K562 (cell line): ENCODE data around the gene SLC6A20. TPM values are rescaled to one million over a fixed set of nuclear protein-coding genes. Genes with fewer than 3 reads are reported as not detected.

ENCODE experiments used
- ATAC-seq: fragments of 200-7000 bp; cut with Tn5 transposase; 3 replicates; pipeline ENCODE4 v1.9.1; 2020; ENCODE audit warnings: moderate library complexity
- BruUV-seq: library from RNA; stranded (reverse); fragments of 400-500 nt; replicated peaks from 2 replicates; lab custom pipeline; 2021; lab: Mats Ljungman, UMichigan
- CTCF ChIA-PET: fragments of 300-600 bp; formaldehyde crosslinking; extraction: SDS; loops from one replicate; lab custom pipeline; 2021; ENCODE audit warnings: low intra/inter-chr PET ratio; lab: Yijun Ruan, JAX
- POLR2A ChIA-PET: fragments of 300-600, 350-650 bp; sonication (Branson Sonifier 250); formaldehyde crosslinking; extraction: SDS; loops from one replicate; lab custom pipeline; 2021; ENCODE audit warnings: antibody characterized with exemption, inconsistent platforms; lab: Yijun Ruan, JAX
- DNase-seq, 4 experiments: peaks; one replicate each; pipeline versions ENCODE4 v3.0.0 to v3.0.0-alpha.2; 2011 to 2018; ENCODE audit warnings: low spot score in 3 of 4, mixed read lengths in 3 of 4; ENCODE audit errors: extremely low read depth in 1 of 4
- FAIRE-seq: peaks from 2 replicates; lab custom pipeline; 2011; peaks lifted over from hg19 to GRCh38; lab: Jason Lieb, UNC
- H2AFZ ChIP-seq: 2 replicates; pipeline ENCODE4 v1.6.0; 2011; ENCODE audit warnings: low read depth, low read length, control low read depth, inconsistent platforms
- H3K27ac ChIP-seq: fragments of 200-600 bp; 3 replicates; pipeline ENCODE4 v1.8.0; 2011; ENCODE audit warnings: low read depth, mild to moderate bottlenecking, control low read depth, inconsistent platforms, low read length, moderate library complexity, mixed read lengths; ENCODE audit errors: extremely low read depth
- H3K27me3 ChIP-seq, 2 experiments: fragments of 300-600 bp in 1 of 2; 2 replicates in 1 of 2; 3 replicates in 1 of 2; pipeline versions ENCODE4 v1.6.0 to v1.8.0; 2011; ENCODE audit warnings: inconsistent platforms in 2 of 2, low read length in 2 of 2, mild to moderate bottlenecking in 1 of 2, mixed read lengths in 1 of 2, moderate library complexity in 1 of 2; ENCODE audit not compliant: control insufficient read depth in 2 of 2, insufficient read depth in 2 of 2
- H3K36me3 ChIP-seq: fragments of 300-600 bp; 3 replicates; pipeline ENCODE4 v1.8.0; 2011; ENCODE audit warnings: mild to moderate bottlenecking, low read length, inconsistent platforms; ENCODE audit not compliant: control insufficient read depth, insufficient read depth
- H3K4me1 ChIP-seq, 2 experiments: fragments of 200-600 bp in 1 of 2; replicated peaks in 1 of 2; 2 replicates in 1 of 2; 3 replicates in 1 of 2; pipeline versions ENCODE4 v1.5.1 to v1.8.0; 2011; ENCODE audit warnings: inconsistent platforms in 2 of 2, low read length in 2 of 2, mild to moderate bottlenecking in 1 of 2, mixed read lengths in 1 of 2, moderate library complexity in 1 of 2; ENCODE audit not compliant: control insufficient read depth in 2 of 2, insufficient read depth in 2 of 2
- H3K4me2 ChIP-seq: 2 replicates; pipeline ENCODE4 v1.6.1; 2011; ENCODE audit warnings: low read length, control low read depth, inconsistent platforms, mixed read lengths; ENCODE audit not compliant: insufficient read depth
- H3K4me3 ChIP-seq: fragments of 200-600 bp; sonication (generic), shearing (Covaris generic); 2 replicates; pipeline ENCODE4 v1.5.1; 2016; ENCODE audit warnings: control low read depth, inconsistent platforms
- H3K79me2 ChIP-seq: fragments of 200-600 bp; 3 replicates; pipeline ENCODE4 v1.8.0; 2011; ENCODE audit warnings: low read length, inconsistent platforms; ENCODE audit not compliant: control insufficient read depth, insufficient read depth
- H3K9ac ChIP-seq, 2 experiments: 2 replicates each; pipeline versions ENCODE4 v1.6.0 to v1.6.1; 2011; ENCODE audit warnings: low read depth in 2 of 2, low read length in 2 of 2, control low read depth in 1 of 2, inconsistent platforms in 1 of 2, mild to moderate bottlenecking in 1 of 2, mixed read lengths in 1 of 2; ENCODE audit not compliant: insufficient read depth in 1 of 2
- H3K9me1 ChIP-seq: one replicate; pipeline ENCODE4 v1.6.0; 2011; ENCODE audit warnings: inconsistent platforms, mild to moderate bottlenecking, low read length, moderate library complexity; ENCODE audit not compliant: control insufficient read depth, insufficient read depth
- H3K9me3 ChIP-seq: replicated peaks from 2 replicates; pipeline ENCODE4 v1.5.1; 2011; ENCODE audit warnings: low read depth, low read length, inconsistent platforms; ENCODE audit not compliant: control insufficient read depth, insufficient read depth
- H4K20me1 ChIP-seq: replicated peaks from 2 replicates; pipeline ENCODE4 v1.6.1; 2011; ENCODE audit warnings: low read length, inconsistent platforms, mixed read lengths; ENCODE audit not compliant: control insufficient read depth, insufficient read depth
- BMI1 ChIP-seq: fragments of 150-350 bp; IDR thresholded peaks from 2 replicates; pipeline ENCODE4 v1.6.1; 2014; ENCODE audit warnings: low read length
- BRF1 ChIP-seq: IDR thresholded peaks from 3 replicates; pipeline ENCODE4 v1.6.1; 2011; ENCODE audit warnings: borderline replicate concordance, mild to moderate bottlenecking; ENCODE audit not compliant: insufficient read length; ENCODE audit errors: extremely low read depth
- CBX2 ChIP-seq: fragments of 200-600 bp; sonication (generic); IDR thresholded peaks from one replicate; pipeline ENCODE4 v1.6.1; 2012; ENCODE audit warnings: mild to moderate bottlenecking, low read length, inconsistent platforms; ENCODE audit not compliant: insufficient read depth, poor library complexity, severe bottlenecking
- CBX8 ChIP-seq: fragments of 200-600 bp; sonication (generic); IDR thresholded peaks from 2 replicates; pipeline ENCODE4 v1.6.1; 2012; ENCODE audit warnings: borderline replicate concordance, mixed run types, low read depth, mild to moderate bottlenecking, moderate library complexity, mixed read lengths, low read length, control low read depth, inconsistent platforms; ENCODE audit not compliant: poor library complexity, severe bottlenecking; ENCODE audit errors: extremely low read depth
- ZFP36 ChIP-seq: fragments of 150-350 bp; IDR thresholded peaks from 2 replicates; pipeline ENCODE4 v1.6.1; 2018; ENCODE audit warnings: low read length, low read depth; ENCODE audit not compliant: partially characterized antibody
- WGBS: fragments of 100-300 bp; shearing (Covaris generic); methylation state at CpG from one replicate; pipeline ENCODE4 v1.1.6; 2016; ENCODE audit warnings: low coverage, mixed read lengths; ENCODE audit not compliant: insufficient coverage; ENCODE audit errors: missing lambda C conversion rate; 5-methylcytosine and 5-hydroxymethylcytosine counted together
- in situ Hi-C: fragments of 300-500 bp; cut with MboI; formaldehyde crosslinking; loops from 4 replicates; pipeline ENCODE4 v1.15.0; 2018; ENCODE audit warnings: inconsistent platforms, mixed read lengths
- intact Hi-C: fragments of 100-400 bp; cut with micrococcal nuclease; formaldehyde crosslinking; loops from 2 replicates; pipeline ENCODE4 v1.14.2; 2022
- polyA plus RNA-seq, 8 experiments: library from polyadenylated mRNA; depleted of rRNA in 4 of 8; stranded (reverse) in 5 of 8; unstranded in 3 of 8; fragments of >200 nt; fragmentation: Nextera tagmentation in 2 of 8; fragmentation: Illumina TruSeq in 1 of 8; extraction: Ambion mirVana in 2 of 8; extraction: Trizol in 1 of 8; gene quantifications; 2 replicates each; pipeline versions ENCODE4 v1.2.1 to v1.2.3, GENCODE V29; 2011 to 2014; ENCODE audit warnings: inconsistent platforms in 1 of 8, missing spikeins in 1 of 8
- total RNA-seq, 7 experiments: library from RNA; depleted of rRNA in 6 of 7; stranded (reverse); fragments of >200 nt in 6 of 7; fragmentation: Illumina TruSeq in 2 of 7; extraction: Trizol in 2 of 7; gene quantifications; 2 replicates each; pipeline versions ENCODE4 v1.2.1 to v1.2.3, GENCODE V29; 2011 to 2021; ENCODE audit warnings: low replicate concordance in 1 of 7

Gene SLC6A20
- total and polyA plus RNA-seq, 9 of the 15 experiments (the other 6 are each of a cell fraction or from before 2014, with no cell fraction given), result not detected

- ATAC-seq (no peak), DNase-seq (no peak), FAIRE-seq (peak; percentile 66)
- H3K9me3 ChIP-seq, result no peaks in the 10 kb centered on the region
- no peak overlapping the region for H3K4me2 ChIP-seq
- H4K20me1 ChIP-seq, result no peaks in the 10 kb centered on the region
- no peaks in the 10 kb centered on the region for H3K36me3 ChIP-seq
- ChIA-PET CTCF (no interaction called here), POLR2A (interaction anchor here (0.7 to 1.0 kb wide), 2 partner anchors 14 to 21 kb away, joined by 3 read pairs; no protein-coding TSS in a partner anchor)
- in situ Hi-C loops (no loop called here), intact Hi-C loops (no loop called here)
- no peak overlapping the region for H2AFZ ChIP-seq
- BruUV-seq, result no TSS peak
- no peaks in the 10 kb centered on the region for H3K79me2 ChIP-seq
- H3K27ac ChIP-seq, result no peak overlapping the region
- H3K9ac ChIP-seq, result no peak overlapping the region
- H3K4me1 ChIP-seq, result peaks cover 0 to 10% of the 10 kb centered on the region in 2 experiments; a peak in 2 of 5 replicates
- 11% methylated on average over 14 of the region's 14 CpGs for WGBS
- H3K27me3 ChIP-seq, result peaks cover 51 to 72% of the 10 kb centered on the region in 2 experiments
- no peak overlapping the region for H3K4me3 ChIP-seq
- TF ChIP-seq BMI1 (peak; percentile 67), CBX2 (peak; percentile 91), ZFP36 (peak; percentile 43), CBX8 (peak; percentile 83), BRF1 (no peak)
- TF ChIP-seq, all 486 proteins: peak for 4
- H3K9me1 ChIP-seq, result no peaks in the 10 kb centered on the region
Measured at GRCh38 chr3:45795509-45795881, 841 bp downstream of the SLC6A20 start.
